ENCODE results near the gene EMILIN1.
A peak's percentile ranks its signal among the peaks of the same experiment; 100 is the strongest.

Gene EMILIN1

GRCh38 chr2:27078267-27079194 is at the start of gene EMILIN1:
Gene EMILIN1 (plus strand): TSS chr2:27078615. CDS start chr2:27079066, 451 bp downstream.
- DNase-seq, result no peak

- peak; percentile 36 for DNase-seq
Measured at GRCh38 chr2:27029051-27029450, 49.4 kb upstream of the EMILIN1 start.

GRCh38 chr2:27032495-27033252 is 45.7 kb upstream of the EMILIN1 start, which contains the start of gene TMEM214:
Gene TMEM214 (plus strand): TSS chr2:27032965. CDS start chr2:27033016, 51 bp downstream.
- DNase-seq, result peak; percentile 93

- no peak for DNase-seq
Measured at GRCh38 chr2:27033253-27033852, 45.1 kb upstream of the EMILIN1 start.

GRCh38 chr2:27038012-27038411 is 40.4 kb upstream of the EMILIN1 start:
- no peak for DNase-seq

- DNase-seq, result no peak
Measured at GRCh38 chr2:27038631-27039339, 39.6 kb upstream of the EMILIN1 start.

- no peak for DNase-seq
Measured at GRCh38 chr2:27039426-27039825, 39.0 kb upstream of the EMILIN1 start.

- no peak for DNase-seq
Measured at GRCh38 chr2:27039871-27040270, 38.5 kb upstream of the EMILIN1 start.

- DNase-seq, result no peak
Measured at GRCh38 chr2:27040282-27040681, 38.1 kb upstream of the EMILIN1 start.

- no peak for DNase-seq
Measured at GRCh38 chr2:27041752-27042151, 36.7 kb upstream of the EMILIN1 start.

GRCh38 chr2:27042159-27042661 is 36.2 kb upstream of the EMILIN1 start:
- DNase-seq, result no peak

GRCh38 chr2:27042985-27043634 is 35.3 kb upstream of the EMILIN1 start:
- no peak for DNase-seq

- peak; percentile 87 for DNase-seq
Measured at GRCh38 chr2:27049422-27050280, 28.8 kb upstream of the EMILIN1 start.

GRCh38 chr2:27050281-27050995 is 28.0 kb upstream of the EMILIN1 start:
- peak; percentile 96 for DNase-seq

- DNase-seq, result peak; percentile 98
Measured at GRCh38 chr2:27050996-27051901, 27.2 kb upstream of the EMILIN1 start, which contains the start of gene AGBL5. Gene AGBL5 (plus strand): TSS chr2:27051668. CDS start chr2:27052959, 1,291 bp downstream.

- peak; percentile 82 for DNase-seq
Measured at GRCh38 chr2:27051902-27052645, 26.3 kb upstream of the EMILIN1 start.

- DNase-seq, result no peak
Measured at GRCh38 chr2:27053321-27053720, 25.1 kb upstream of the EMILIN1 start.

GRCh38 chr2:27053776-27054175 is 24.6 kb upstream of the EMILIN1 start:
- no peak for DNase-seq

Measured in activated effector memory CD4-positive, alpha-beta T cell treated with anti-CD3 and anti-CD28 coated beads, Interleukin-2, amount 50 U/mL, for 16 hours (primary cell).